ENCODE measurements around the gene TP53BP2. TPM values are rescaled to one million over a fixed set of nuclear protein-coding genes. Genes with fewer than 3 reads are reported as not detected.
A peak's percentile ranks its signal among the peaks of the same experiment; 100 is the strongest.
"Not testable (repeated sequence)": the region's sequence is repeated elsewhere in the genome, so short reads cannot be mapped to it uniquely, and the experiment has no call there.

TP53BP2 gene
- total RNA-seq, 1 donor from 2014 or later: 22.1 TPM

- intact Hi-C loops (cut with micrococcal nuclease): no loop called here
- no peak for ATAC-seq
Observed at GRCh38 chr1:223856386-223856785, 10.6 kb upstream of the TP53BP2 start.

GRCh38 chr1:223853748-223854147, 8.0 kb upstream of the TP53BP2 start:
- no peak for DNase-seq
- intact Hi-C loops (cut with micrococcal nuclease): no loop called here
- ATAC-seq: no peak

More at GRCh38 chr1:223856386-223856785, 10.6 kb upstream of the TP53BP2 start:
- no peak for DNase-seq

GRCh38 chr1:223853275-223853674, 7.5 kb upstream of the TP53BP2 start:
- intact Hi-C loops (cut with micrococcal nuclease): no loop called here
- no peak for ATAC-seq
- no peak for DNase-seq

GRCh38 chr1:223852337-223852736, 6.6 kb upstream of the TP53BP2 start:
- no peak for ATAC-seq
- no peak for DNase-seq
- intact Hi-C loops (cut with micrococcal nuclease): no loop called here

GRCh38 chr1:223849352-223850254, 3.9 kb upstream of the TP53BP2 start:
- ATAC-seq (no peak), DNase-seq (no peak)
- intact Hi-C loops (cut with micrococcal nuclease): no loop called here

GRCh38 chr1:223848536-223848935, 2.8 kb upstream of the TP53BP2 start:
- ATAC-seq (no peak), DNase-seq (no peak)
- intact Hi-C loops (cut with micrococcal nuclease): no loop called here

- intact Hi-C loops (cut with micrococcal nuclease): no loop called here
- no peak for ATAC-seq
- DNase-seq: no peak
Observed at GRCh38 chr1:223847781-223848345, 2.1 kb upstream of the TP53BP2 start.

- peak; percentile 15 for ATAC-seq
- intact Hi-C loops (cut with micrococcal nuclease): no loop called here
- peak; percentile 74 for DNase-seq
Observed at GRCh38 chr1:223845037-223845809, 524 bp downstream of the TP53BP2 start.

- intact Hi-C loops (cut with micrococcal nuclease): no loop called here
- DNase-seq (no peak), ATAC-seq (no peak)
Observed at GRCh38 chr1:223844787-223845036, 1.0 kb downstream of the TP53BP2 start.

GRCh38 chr1:223843934-223844786, 1.6 kb downstream of the TP53BP2 start:
- ATAC-seq: no peak
- intact Hi-C loops (cut with micrococcal nuclease): no loop called here
- no peak for DNase-seq

GRCh38 chr1:223842784-223843183, 3.0 kb downstream of the TP53BP2 start:
- DNase-seq (no peak), ATAC-seq (no peak)
- intact Hi-C loops (cut with micrococcal nuclease): no loop called here

GRCh38 chr1:223841977-223842623, 3.6 kb downstream of the TP53BP2 start:
- ATAC-seq; DNase-seq; intact Hi-C loops (cut with micrococcal nuclease): not testable (repeated sequence)

- intact Hi-C loops (cut with micrococcal nuclease): no loop called here
- no peak for ATAC-seq
- no peak for DNase-seq
Observed at GRCh38 chr1:223840254-223840653, 5.5 kb downstream of the TP53BP2 start.

GRCh38 chr1:223838125-223838854, 7.5 kb downstream of the TP53BP2 start:
- intact Hi-C loops (cut with micrococcal nuclease): no loop called here
- DNase-seq (no peak), ATAC-seq (peak; percentile 31)

GRCh38 chr1:223837687-223838086, 8.1 kb downstream of the TP53BP2 start:
- DNase-seq (no peak), ATAC-seq (peak; percentile 14)
- intact Hi-C loops (cut with micrococcal nuclease): no loop called here

- DNase-seq (no peak), ATAC-seq (peak; percentile 50)
- intact Hi-C loops (cut with micrococcal nuclease): no loop called here
Observed at GRCh38 chr1:223837206-223837605, 8.5 kb downstream of the TP53BP2 start.

- ATAC-seq (no peak), DNase-seq (no peak)
- intact Hi-C loops (cut with micrococcal nuclease): no loop called here
Observed at GRCh38 chr1:223836586-223836985, 9.2 kb downstream of the TP53BP2 start.

GRCh38 chr1:223835754-223836153, 10.0 kb downstream of the TP53BP2 start:
- ATAC-seq (no peak), DNase-seq (no peak)
- intact Hi-C loops (cut with micrococcal nuclease): no loop called here
